Esophagus muscularis mucosa (tissue), 3 donors: ENCODE data around the gene ENOX2.

ENCODE experiments used
- CTCF ChIP-seq, 3 experiments: fragments of 200-600 bp in 2 of 3; fragments of 450-650 bp in 1 of 3; sonication (generic) in 2 of 3; IDR thresholded peaks; one replicate each; pipeline ENCODE4 v1.5.1; 2017 to 2019; ENCODE audit warnings: antibody characterized with exemption in 3 of 3, mild to moderate bottlenecking in 2 of 3, moderate library complexity in 1 of 3
- POLR2AphosphoS5 ChIP-seq, 2 donors: sonication (generic); formaldehyde crosslinking; IDR thresholded peaks; one replicate each; pipeline ENCODE4 v1.6.1; 2017; ENCODE audit warnings: antibody characterized with exemption in 2 of 2

- TF ChIP-seq POLR2AphosphoS5 (IDR thresholded peaks at IDR 0.05) (no peak), CTCF (IDR thresholded peaks at IDR 0.05) (no peak)
Observed at GRCh38 chrX:130715299-130715698, 187.7 kb downstream of the ENOX2 start.
